GM10248 (cell line): ENCODE measurements around the gene TPRN.
A peak's percentile ranks its signal among the peaks of the same experiment; 100 is the strongest.

Experiments
- CTCF ChIA-PET: fragments of 300-600 bp; sonication (Branson Sonifier 250); formaldehyde crosslinking; extraction: SDS; loops from one replicate; lab custom pipeline; 2021; ENCODE audit warnings: antibody characterized with exemption; lab: Yijun Ruan, JAX
- POLR2A ChIA-PET: fragments of 350-650 bp; sonication (Branson Sonifier 250); formaldehyde crosslinking; extraction: SDS; loops from one replicate; lab custom pipeline; 2020; ENCODE audit warnings: antibody characterized with exemption; lab: Yijun Ruan, JAX
- DNase-seq: peaks from one replicate; pipeline ENCODE4 v3.0.0; 2012; ENCODE audit errors: extremely low spot score
- TF ChIP-seq, protein P1 (sequence below): IDR thresholded peaks from 2 replicates; pipeline ENCODE4 v1.5.1; 2012; ENCODE audit warnings: mild to moderate bottlenecking, low read depth; ENCODE audit errors: extremely low read depth, missing control alignments, control extremely low read depth

Gene TPRN

DNA sequence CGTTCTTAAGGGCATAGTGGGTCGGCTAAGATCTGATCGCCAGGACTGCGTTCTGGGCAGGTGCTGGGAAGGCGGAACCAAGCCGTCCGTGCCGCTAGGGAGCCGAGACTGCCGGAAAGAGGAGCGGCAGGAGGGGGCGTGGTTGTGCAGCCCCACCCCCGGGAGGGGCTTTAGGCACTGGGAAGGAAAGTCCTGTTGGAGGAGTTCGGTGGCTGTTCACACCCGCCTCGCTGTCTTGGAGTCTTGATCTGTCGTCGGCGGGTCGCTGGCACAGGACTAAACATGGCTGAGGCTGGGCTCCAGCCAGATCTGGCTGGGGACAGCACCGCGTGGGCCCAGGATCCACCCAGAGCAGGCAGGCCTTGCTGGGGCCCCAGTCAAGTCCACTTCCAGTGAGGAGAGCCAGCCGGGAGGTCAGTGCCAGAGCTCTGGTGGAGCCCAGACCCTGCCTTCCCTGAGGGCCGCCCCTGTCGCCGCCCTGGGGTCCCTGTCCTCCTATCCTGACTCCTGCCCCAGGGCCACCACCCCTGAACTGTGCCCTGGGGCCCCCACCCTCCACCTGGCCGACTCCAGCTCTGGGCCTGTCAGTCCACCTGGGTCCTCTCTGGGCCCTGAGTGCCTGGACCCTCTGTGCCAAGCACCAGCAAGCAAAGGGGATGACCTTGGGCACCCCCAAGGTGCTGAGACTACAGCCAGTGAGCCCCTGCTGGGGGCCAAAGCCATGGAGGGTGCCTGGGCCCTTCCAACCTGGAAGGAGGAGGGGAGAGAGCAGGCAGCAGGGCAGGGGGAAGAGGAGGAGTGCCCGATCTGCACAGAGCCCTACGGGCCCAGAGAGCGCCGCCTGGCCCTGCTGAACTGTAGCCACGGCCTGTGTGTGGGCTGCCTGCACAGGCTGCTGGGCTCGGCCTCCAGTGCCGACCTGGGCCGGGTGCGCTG is 17.0 kb upstream of the TPRN start:
- TF ChIP-seq, protein P1, sequence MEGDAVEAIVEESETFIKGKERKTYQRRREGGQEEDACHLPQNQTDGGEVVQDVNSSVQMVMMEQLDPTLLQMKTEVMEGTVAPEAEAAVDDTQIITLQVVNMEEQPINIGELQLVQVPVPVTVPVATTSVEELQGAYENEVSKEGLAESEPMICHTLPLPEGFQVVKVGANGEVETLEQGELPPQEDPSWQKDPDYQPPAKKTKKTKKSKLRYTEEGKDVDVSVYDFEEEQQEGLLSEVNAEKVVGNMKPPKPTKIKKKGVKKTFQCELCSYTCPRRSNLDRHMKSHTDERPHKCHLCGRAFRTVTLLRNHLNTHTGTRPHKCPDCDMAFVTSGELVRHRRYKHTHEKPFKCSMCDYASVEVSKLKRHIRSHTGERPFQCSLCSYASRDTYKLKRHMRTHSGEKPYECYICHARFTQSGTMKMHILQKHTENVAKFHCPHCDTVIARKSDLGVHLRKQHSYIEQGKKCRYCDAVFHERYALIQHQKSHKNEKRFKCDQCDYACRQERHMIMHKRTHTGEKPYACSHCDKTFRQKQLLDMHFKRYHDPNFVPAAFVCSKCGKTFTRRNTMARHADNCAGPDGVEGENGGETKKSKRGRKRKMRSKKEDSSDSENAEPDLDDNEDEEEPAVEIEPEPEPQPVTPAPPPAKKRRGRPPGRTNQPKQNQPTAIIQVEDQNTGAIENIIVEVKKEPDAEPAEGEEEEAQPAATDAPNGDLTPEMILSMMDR: no peak
- POLR2A ChIA-PET: no interaction called here
- CTCF ChIA-PET: interaction anchor here (0.9 to 4.2 kb wide), 3 partner anchors 9 to 29 kb away, joined by 4 to 11 read pairs (median 8); partner anchors contain the start of genes ANAPC2, RNF224 and SSNA1
- no peak for DNase-seq

DNA sequence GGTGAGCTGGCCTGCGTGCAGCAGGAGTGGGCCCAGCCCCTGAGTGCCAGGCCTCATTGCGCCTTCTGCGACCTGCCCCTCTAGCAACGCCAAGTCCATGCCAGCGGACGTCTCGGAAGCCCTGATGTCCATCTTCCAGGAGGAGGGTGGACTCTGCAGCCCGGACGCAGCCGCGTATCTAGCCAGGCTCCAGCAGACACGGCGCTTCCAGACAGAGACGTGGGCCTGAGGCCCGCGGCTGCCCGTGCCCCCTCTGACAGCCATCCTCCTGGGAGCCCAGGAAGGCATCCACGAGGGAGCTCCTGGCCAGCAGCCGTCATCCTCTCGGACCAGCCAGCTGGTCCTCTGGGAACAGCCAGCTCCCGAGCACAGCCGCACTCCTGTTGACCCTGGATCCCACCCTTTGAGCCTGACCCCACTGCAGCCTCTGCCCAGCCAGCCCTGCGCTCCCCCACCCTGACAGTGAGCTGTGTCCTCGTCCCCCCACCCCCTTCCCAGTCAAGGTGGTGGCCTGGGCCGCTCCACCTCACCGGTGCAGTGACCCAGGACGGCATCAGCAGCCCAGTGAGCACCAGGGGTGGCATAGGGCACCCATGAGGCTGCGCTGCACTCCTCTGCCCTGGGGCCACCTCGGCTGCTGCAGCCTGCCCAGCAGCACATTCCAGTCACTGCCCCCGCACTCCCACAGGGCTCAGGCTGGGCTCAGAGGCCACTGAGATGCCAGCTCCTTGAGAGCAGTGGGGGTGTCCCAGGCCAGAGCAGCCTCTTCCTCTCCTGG is 15.8 kb upstream of the TPRN start:
- TF ChIP-seq, protein P1: no peak
- CTCF ChIA-PET: interaction anchor here (0.9 to 4.2 kb wide), 4 partner anchors 9 to 27 kb away, joined by 4 to 13 read pairs (median 8); partner anchors contain the start of genes ANAPC2, RNF224 and SSNA1

DNA sequence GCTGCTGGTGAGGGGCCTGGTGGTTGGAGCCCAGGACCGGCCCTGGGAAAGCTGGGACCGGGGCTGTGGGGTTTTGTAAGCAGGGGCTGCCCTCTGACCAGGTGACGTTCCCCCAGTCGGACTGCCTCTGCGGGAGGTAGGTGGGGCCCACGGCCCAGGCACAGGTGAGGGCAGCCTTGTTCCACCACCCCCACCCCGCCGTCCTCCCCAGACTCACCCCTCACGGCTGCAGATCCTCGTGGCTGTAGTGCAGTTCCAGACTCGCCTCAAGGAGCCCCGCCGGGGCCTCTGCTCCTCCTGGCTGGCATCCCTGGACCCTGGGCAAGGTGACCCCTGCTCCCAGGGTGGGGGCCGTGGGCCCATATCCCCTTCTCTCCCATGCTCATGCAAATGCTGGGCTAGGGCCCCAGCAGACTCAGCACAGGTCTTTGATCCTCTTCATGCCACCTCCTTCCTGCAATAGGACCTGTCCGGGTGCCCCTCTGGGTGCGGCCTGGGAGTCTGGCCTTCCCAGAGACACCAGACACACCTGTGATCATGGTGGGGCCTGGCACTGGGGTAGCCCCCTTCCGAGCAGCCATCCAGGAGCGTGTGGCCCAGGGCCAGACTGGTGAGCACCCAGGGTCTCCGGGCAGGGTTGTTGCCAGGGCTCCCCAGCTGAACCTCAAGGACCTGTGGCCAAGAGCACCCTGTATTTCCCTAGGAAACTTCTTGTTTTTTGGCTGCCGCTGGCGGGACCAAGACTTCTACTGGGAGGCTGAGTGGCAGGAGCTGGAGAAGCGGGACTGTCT is 14.8 kb upstream of the TPRN start:
- ChIA-PET CTCF (interaction anchor here (1.2 to 4.2 kb wide), 3 partner anchors 8 to 26 kb away, joined by 6 to 13 read pairs (median 11); partner anchors contain the start of genes ANAPC2, RNF224 and SSNA1), POLR2A (no interaction called here)
- TF ChIP-seq, protein P1: no peak
- DNase-seq: no peak

More for the DNA sequence above, 15.8 kb upstream of the TPRN start:
- POLR2A ChIA-PET: interaction anchor here (0.5 to 0.8 kb wide), 2 partner anchors 15 to 24 kb away, joined by 3 to 4 read pairs; partner anchors contain the start of gene TPRN
- DNase-seq: no peak

- ChIA-PET POLR2A (no interaction called here), CTCF (interaction anchor here (1.1 to 4.2 kb wide), 3 partner anchors 11 to 26 kb away, joined by 3 to 13 read pairs (median 11); partner anchors contain the start of genes ANAPC2, RNF224 and SSNA1)
- no peak for DNase-seq
- TF ChIP-seq, protein P1: no peak
Measured at GRCh38 chr9:137214620-137215019, 14.1 kb upstream of the TPRN start.

DNA sequence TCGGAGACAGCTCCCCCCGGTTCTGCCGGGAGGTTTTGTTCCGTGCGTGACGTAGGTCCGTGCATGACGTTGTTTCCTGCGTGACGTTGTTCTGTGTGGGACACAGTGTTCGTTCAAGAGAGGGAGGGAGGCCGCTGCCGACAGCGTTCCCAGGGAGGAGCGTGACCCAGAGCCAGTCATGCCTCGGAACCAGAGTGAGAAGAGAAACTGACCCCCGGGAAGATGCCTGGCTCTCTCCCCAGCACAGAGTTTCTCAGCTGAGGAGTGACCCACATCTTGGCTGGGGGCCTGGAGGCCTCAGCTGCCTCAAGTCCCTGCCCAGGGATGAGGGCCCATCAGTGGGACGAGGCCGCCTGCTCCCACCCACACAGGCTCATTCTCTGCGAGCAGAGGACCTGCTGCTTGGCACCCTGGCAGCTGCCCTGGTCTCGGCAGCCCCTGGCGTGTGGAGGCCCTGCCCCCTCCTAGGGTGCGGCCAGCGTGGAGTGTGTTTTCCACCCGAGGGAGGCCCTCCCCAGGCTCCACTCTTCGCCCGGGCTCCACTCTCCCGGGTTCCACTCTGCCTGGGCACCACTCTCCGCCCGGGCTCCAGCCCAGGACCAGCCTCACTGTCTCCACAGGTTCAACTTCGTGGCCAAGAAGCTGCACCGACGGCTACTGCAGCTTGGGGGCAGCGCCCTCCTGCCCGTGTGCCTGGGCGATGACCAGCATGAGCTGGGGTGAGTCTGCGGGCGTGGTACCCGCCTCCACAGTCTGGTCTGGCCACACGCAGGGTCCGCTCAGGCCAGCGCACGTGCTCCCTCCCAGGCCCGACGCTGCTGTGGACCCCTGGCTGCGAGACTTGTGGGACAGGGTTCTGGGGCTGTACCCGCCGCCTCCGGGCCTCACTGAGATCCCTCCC is 12.9 kb upstream of the TPRN start:
- ChIA-PET POLR2A (no interaction called here), CTCF (interaction anchor here (1.1 to 4.2 kb wide), 3 partner anchors 9 to 25 kb away, joined by 3 to 11 read pairs (median 4); partner anchors contain the start of genes ANAPC2 and SSNA1)
- no peak for DNase-seq
- TF ChIP-seq, protein P1: peak; percentile 17
